ENCODE measurements around the gene FUT7.
"Not testable (repeated sequence)": the region's sequence is repeated elsewhere in the genome, so short reads cannot be mapped to it uniquely, and the experiment has no call there.

The FUT7 gene

GRCh38 chr9:137017791-137018497, 13.9 kb downstream of the FUT7 start:
- no peak for DNase-seq (ENCODE audit: low read depth)

GRCh38 chr9:137017071-137017470, 14.8 kb downstream of the FUT7 start:
- no peak for DNase-seq (ENCODE audit: low read depth)

- DNase-seq (ENCODE audit: low read depth): no peak
Observed at GRCh38 chr9:137016436-137016835, 15.5 kb downstream of the FUT7 start.

DNA sequence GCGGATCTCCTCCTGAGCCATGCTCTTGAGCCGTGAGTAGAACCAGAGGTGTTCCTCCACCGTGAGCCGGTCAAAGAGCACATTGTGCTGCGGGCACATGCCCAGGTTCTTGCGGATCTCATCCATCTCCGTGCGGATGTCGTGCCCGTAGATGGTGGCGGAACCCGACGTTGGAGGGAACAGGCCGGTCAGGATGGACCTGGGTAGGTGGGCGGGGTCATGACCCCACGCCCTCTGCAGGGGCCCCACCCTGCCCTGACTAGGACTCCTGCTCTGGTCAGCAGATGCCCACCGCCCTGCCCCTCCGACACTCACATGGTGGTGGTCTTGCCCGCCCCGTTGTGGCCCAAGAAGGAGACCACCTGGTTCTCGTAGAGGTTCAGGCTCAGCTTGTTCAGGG, 15.9 kb downstream of the FUT7 start:
- DNase-seq (ENCODE audit: low read depth): no peak

- no peak for DNase-seq (ENCODE audit: low read depth)
Observed at GRCh38 chr9:137015540-137015930, 16.4 kb downstream of the FUT7 start.

DNA sequence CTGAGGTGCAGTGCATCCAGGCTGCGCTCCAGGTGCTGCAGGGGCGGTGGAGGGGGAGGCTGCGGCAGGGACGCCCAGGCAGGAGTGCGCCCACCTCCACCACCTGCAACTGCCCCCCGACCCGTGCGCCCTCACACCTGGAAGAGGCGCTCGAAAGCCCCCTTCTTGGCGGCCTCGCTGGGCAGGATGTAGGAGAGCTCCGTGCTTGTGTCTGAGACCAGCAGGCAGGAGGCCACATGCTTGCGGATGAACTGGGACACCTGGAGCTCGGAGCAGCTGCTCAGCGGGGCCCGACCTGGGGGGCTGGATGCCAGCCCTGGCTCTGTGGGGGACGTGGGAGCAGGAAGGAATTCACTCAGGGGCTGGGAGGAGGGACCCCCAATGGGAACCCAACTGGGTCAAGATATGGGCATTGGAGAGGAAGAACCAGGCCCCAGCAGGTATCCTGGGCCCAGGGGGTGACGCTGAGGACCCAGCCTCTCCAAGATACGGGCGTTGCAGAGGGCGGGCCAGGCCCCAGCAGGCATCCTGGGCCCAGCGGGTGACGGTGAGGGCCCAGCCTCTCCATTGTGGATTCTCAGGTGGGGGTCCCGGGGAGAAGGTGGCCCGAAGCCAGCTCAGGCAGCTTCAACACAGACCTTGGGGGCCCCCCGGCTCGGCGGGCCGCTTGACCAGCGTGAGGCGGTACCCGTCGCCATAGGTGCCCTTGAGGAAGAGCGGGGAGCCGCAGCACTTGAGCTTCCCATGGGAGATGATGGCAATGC, 16.9 kb downstream of the FUT7 start:
- no peak for DNase-seq (ENCODE audit: low read depth)

DNA sequence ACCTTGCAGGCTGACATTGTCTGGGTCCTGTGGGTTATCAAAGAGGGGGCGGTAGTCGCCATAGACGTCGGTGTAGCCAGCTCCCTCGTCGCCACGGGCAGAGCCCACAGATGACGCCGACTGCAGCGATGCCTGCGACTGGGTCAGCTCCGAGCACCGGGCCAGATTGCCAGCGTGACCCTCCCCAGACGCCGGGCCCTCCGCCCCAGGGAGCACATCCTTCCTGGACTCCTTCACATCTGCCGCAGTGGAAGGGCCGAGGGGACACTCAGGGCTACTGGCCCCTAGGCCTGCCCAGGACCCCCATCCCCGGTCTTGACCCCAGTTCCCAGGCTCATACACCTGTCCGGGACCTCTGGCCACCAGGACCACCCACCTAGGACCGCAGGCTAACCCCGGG, 17.7 kb downstream of the FUT7 start:
- no peak for DNase-seq (ENCODE audit: low read depth)

DNA sequence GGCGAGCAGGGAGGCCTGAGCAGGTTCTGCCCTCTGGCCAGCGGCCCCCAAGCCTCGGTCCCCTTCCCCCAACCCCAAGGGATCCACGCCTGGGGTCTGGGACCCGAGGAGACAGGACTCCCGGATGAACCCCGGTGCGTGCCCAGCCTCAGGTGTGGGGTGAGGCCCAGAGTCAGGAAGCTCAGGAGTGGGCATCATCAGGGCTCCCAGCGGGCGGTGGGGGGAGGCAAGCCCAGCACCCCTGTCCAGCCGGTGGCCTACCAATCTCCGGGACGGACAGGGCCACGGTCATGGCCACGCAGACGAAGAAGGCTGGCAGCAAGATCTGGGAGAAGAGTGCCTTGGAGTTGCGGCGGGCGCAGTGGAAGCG, 18.3 kb downstream of the FUT7 start:
- DNase-seq (ENCODE audit: low read depth): no peak

DNA sequence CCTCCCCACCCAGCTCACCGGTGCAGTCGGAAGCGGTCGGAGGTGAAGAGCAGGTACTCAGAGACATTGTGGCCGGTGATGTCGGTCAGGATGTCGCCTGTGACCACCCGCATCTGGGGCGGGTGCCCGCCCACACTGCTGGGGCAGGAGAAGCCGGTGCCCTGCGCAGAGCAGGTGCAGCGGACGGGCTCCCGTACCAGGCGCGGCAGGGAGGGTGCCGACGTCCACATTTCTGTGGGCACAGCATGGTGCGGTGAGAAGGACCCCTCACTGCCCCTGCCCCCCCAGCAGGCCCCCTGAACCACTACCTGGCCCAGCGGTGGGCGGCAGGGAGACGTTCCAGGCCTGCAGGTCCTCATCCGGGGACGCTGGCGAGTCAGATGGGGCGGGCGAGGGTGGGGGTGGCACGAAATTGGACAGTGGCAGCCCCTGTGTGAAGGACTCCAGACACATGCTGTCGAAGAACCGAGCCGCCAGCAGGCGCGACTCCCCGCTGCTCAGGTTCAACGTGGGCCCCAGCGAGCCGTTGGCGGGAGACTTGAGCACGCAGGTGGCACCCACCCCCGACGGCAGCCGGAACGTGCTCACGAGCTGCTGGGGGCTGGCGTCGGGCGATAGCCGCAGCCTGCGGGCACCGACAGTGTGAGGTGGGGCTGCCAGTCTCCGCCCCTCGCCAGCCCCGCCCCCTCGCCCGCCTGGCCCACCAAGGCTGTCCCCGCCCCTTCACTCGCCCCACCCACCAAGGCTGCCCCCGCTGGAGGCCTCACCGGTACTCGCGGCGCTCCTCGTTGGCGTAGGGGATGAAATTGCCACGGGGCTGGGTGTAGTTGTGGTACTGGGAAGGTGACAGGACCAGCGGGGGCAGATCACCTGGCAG, 19.0 kb downstream of the FUT7 start:
- DNase-seq (ENCODE audit: low read depth): no peak

DNA sequence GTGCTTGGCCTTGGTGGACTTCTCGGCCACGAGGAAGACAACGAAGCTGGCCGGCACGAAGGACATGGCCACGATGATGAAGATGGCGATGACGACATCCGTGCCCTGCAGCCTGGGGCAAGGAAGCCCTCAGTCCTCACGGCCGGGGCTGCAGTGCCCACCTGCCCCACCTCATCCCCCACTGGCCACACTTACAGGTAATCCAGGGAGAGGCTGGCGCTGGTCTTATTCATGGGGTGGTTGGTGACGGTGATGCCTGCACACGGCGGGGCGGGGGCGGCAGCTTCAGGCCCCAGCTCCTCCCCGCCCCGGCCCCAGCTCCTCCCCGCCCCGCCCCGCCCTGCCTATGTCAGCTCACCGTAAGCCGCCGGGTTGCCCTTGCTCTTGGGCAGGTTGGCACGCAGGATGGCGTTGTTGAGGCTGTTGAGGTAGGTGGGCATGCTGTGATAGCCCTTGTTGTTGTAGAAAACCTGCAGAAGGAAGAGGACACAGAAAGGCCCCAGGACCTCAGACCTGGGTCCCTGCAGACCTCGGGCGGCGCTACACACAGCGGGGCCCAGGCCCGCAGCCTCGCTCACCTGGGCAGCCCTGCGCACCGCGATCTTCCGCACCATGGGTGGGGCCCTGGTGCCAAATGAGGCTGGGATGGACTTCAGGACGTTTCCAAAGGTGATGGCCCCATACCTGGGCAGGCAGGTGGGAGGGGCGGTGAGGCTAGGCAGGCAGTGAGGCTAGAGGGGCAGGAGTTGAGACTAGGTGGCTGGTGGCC, 19.8 kb downstream of the FUT7 start:
- no peak for DNase-seq (ENCODE audit: low read depth)

GRCh38 chr9:137011156-137011555, 20.7 kb downstream of the FUT7 start:
- DNase-seq (ENCODE audit: low read depth): no peak

DNA sequence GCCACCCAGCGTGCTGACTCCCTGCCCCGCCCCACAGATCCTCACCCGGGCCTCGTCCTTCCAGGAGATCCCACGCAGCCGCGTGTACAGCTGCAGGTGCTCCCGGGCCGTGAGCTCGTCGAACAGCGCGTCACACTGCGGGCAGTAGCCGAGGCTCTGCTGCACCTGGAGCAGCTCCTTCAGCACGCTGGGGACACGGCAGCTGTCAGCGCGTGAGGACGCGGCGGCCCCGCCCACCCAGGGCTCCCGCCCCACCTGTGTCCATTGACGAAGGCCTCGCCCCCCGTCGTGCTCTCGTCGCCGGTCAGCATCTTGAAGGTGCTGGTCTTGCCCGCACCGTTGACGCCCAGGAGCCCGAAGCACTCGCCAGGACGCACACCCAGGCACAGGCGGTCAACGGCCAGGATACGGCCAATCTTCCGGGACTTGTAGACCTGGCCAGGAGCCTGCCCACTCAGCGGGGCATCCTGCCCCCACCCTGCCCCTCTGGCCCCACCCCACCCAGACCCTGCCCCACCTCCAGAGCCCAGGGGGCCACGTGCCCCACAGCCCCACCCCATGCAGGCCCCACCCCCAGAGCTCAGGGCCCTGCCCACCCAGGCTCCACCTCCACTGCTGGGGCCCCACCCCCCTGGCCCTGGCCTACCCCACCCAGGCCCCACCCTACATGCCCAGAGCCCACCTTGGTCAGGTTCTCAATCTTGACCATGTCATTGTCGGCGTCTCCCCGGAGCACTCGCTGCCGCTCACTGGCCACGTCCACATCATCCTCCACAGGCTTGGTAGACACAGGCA, 21.8 kb downstream of the FUT7 start:
- no peak for DNase-seq (ENCODE audit: low read depth)

DNA sequence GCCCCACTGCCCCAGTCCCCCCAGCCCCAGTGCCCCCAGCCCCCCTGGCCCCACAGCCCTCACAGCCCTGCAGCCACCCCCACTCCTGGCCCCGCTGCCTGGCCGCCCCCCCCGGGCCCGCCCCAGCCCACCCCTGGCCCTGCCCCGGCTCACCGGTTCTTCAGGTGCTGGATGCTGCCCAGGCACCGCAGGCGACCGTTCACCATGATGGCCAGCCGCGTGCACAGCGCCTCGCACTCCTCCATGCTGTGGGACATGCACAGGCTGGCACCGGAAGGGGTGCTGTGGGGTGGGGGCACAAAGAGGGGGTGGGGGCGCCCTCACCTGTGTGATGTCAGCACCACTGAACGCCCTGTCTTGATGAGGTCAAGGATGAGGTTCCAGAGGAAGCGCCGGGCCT, 22.7 kb downstream of the FUT7 start:
- DNase-seq (ENCODE audit: low read depth): no peak

GRCh38 chr9:137008312-137008711, 23.6 kb downstream of the FUT7 start:
- no peak for DNase-seq (ENCODE audit: low read depth)

DNA sequence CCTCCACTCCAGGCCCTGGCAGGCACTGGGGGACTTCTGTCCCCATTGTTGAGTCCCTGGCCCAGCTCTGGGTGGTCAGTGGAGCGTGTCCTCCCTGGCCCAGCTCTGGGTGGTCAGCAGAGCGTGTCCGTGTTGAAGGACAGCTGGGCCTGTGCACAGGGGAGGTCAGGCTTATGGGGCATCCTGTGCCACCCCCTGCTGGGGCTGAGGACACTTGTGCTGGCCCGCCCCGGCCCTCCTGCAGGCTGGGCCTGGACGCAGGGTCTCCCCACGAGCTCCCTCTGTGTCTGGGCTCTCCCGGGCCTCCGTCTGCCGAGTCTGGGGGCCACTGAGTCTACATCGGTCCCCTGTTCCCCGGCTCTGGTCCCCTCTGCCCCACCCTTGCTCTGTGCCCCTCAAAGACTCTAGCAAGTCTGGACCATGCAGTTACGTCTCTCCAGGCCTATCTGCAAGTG, 24.0 kb downstream of the FUT7 start:
- no peak for DNase-seq (ENCODE audit: low read depth)

GRCh38 chr9:137007108-137007815, 24.6 kb downstream of the FUT7 start:
- DNase-seq (ENCODE audit: low read depth): no peak

GRCh38 chr9:137006116-137007003, 25.5 kb downstream of the FUT7 start:
- DNase-seq (ENCODE audit: low read depth): no peak

- DNase-seq (ENCODE audit: low read depth): not testable (repeated sequence)
Observed at GRCh38 chr9:137004285-137004684, 27.6 kb downstream of the FUT7 start.

- DNase-seq (ENCODE audit: low read depth): no peak
Observed at GRCh38 chr9:137002646-137003041, 29.2 kb downstream of the FUT7 start.
